ENCODE results near the gene NADSYN1.

The NADSYN1 gene

GRCh38 chr11:71441251-71441650 is 11.8 kb upstream of the NADSYN1 start:
- Histone ChIP-seq H3K9me3 (ENCODE audit: control insufficient read depth, insufficient read depth, low read length) (peaks cover under 1% of the 10 kb centered on the region; the same call in 1 of the 2 replicates), H3F3A (ENCODE audit: control insufficient read depth, insufficient read depth) (no peaks in the 10 kb centered on the region), H3K4me1 (ENCODE audit: control insufficient read depth, low read length) (peaks cover 6% of the 10 kb centered on the region; the same call in 1 of the 2 replicates), H3K27me3 (ENCODE audit: control insufficient read depth, low read length) (no peaks in the 10 kb centered on the region), H3K36me3 (ENCODE audit: control insufficient read depth, low read length) (peaks cover 95% of the 10 kb centered on the region), H3K9me2 (replicated peaks; ENCODE audit: control insufficient read depth, low read length) (no peaks in the 10 kb centered on the region), H3K79me2 (ENCODE audit: control insufficient read depth, low read length) (peaks cover 17% of the 10 kb centered on the region), H3K4me3 (ENCODE audit: low read length) (no peak overlapping the region), H3K4me2 (ENCODE audit: low read length) (no peak overlapping the region), H4K20me1 (ENCODE audit: control insufficient read depth, insufficient read depth, low read depth, low read length) (0 out of 2 replicates have a peak, but pooled peaks cover 3% of the 10 kb centered on the region), H3K27ac (ENCODE audit: low read depth, low read length) (no peak overlapping the region)
- TF ChIP-seq, protein P1, sequence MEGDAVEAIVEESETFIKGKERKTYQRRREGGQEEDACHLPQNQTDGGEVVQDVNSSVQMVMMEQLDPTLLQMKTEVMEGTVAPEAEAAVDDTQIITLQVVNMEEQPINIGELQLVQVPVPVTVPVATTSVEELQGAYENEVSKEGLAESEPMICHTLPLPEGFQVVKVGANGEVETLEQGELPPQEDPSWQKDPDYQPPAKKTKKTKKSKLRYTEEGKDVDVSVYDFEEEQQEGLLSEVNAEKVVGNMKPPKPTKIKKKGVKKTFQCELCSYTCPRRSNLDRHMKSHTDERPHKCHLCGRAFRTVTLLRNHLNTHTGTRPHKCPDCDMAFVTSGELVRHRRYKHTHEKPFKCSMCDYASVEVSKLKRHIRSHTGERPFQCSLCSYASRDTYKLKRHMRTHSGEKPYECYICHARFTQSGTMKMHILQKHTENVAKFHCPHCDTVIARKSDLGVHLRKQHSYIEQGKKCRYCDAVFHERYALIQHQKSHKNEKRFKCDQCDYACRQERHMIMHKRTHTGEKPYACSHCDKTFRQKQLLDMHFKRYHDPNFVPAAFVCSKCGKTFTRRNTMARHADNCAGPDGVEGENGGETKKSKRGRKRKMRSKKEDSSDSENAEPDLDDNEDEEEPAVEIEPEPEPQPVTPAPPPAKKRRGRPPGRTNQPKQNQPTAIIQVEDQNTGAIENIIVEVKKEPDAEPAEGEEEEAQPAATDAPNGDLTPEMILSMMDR (IDR thresholded peaks at IDR 0.05; ENCODE audit: low read depth, low read length, poor library complexity, severe bottlenecking): no peak
- no peak for TF ChIP-seq EZH2phosphoT487 (IDR thresholded peaks at IDR 0.05; ENCODE audit: borderline replicate concordance, low read length)

GRCh38 chr11:71442123-71442522 is 10.9 kb upstream of the NADSYN1 start:
- Histone ChIP-seq H3F3A (ENCODE audit: control insufficient read depth, insufficient read depth) (no peaks in the 10 kb centered on the region), H3K27ac (ENCODE audit: low read depth, low read length) (no peak overlapping the region), H3K9me3 (ENCODE audit: control insufficient read depth, insufficient read depth, low read length) (peaks cover 5% of the 10 kb centered on the region; the same call in 1 of the 2 replicates), H3K79me2 (ENCODE audit: control insufficient read depth, low read length) (peaks cover 26% of the 10 kb centered on the region), H3K4me3 (ENCODE audit: low read length) (no peak overlapping the region), H3K4me1 (ENCODE audit: control insufficient read depth, low read length) (peaks cover 15% of the 10 kb centered on the region), H3K9me2 (replicated peaks; ENCODE audit: control insufficient read depth, low read length) (no peaks in the 10 kb centered on the region), H3K4me2 (ENCODE audit: low read length) (no peak overlapping the region), H4K20me1 (ENCODE audit: control insufficient read depth, insufficient read depth, low read depth, low read length) (0 out of 2 replicates have a peak, but pooled peaks cover 3% of the 10 kb centered on the region), H3K27me3 (ENCODE audit: control insufficient read depth, low read length) (no peaks in the 10 kb centered on the region), H3K36me3 (ENCODE audit: control insufficient read depth, low read length) (peaks cover 96% of the 10 kb centered on the region)
- TF ChIP-seq EZH2phosphoT487 (IDR thresholded peaks at IDR 0.05; ENCODE audit: borderline replicate concordance, low read length): no peak
- TF ChIP-seq, protein P1 (IDR thresholded peaks at IDR 0.05; ENCODE audit: low read depth, low read length, poor library complexity, severe bottlenecking): no peak

GRCh38 chr11:71442880-71443279 is 10.1 kb upstream of the NADSYN1 start:
- Histone ChIP-seq H3F3A (ENCODE audit: control insufficient read depth, insufficient read depth) (no peaks in the 10 kb centered on the region), H3K9me2 (replicated peaks; ENCODE audit: control insufficient read depth, low read length) (no peaks in the 10 kb centered on the region), H3K27ac (ENCODE audit: low read depth, low read length) (no peak overlapping the region), H3K27me3 (ENCODE audit: control insufficient read depth, low read length) (no peaks in the 10 kb centered on the region), H3K79me2 (ENCODE audit: control insufficient read depth, low read length) (peaks cover 33% of the 10 kb centered on the region), H4K20me1 (ENCODE audit: control insufficient read depth, insufficient read depth, low read depth, low read length) (0 out of 2 replicates have a peak, but pooled peaks cover 3% of the 10 kb centered on the region), H3K4me2 (ENCODE audit: low read length) (no peak overlapping the region), H3K4me1 (ENCODE audit: control insufficient read depth, low read length) (peaks cover 19% of the 10 kb centered on the region), H3K9me3 (ENCODE audit: control insufficient read depth, insufficient read depth, low read length) (peaks cover 5% of the 10 kb centered on the region; the same call in 1 of the 2 replicates), H3K36me3 (ENCODE audit: control insufficient read depth, low read length) (peaks cover 96% of the 10 kb centered on the region), H3K4me3 (ENCODE audit: low read length) (no peak overlapping the region)
- TF ChIP-seq, protein P1 (IDR thresholded peaks at IDR 0.05; ENCODE audit: low read depth, low read length, poor library complexity, severe bottlenecking): no peak
- TF ChIP-seq EZH2phosphoT487 (IDR thresholded peaks at IDR 0.05; ENCODE audit: borderline replicate concordance, low read length): no peak

Data from DOHH2 (cell line).